GM21423 (cell line): ENCODE results near the gene EME2.

Experiments
- ATAC-seq: cut with Tn5 transposase; IDR thresholded peaks from one replicate; pipeline ENCODE4 v1.9.1; 2021; ENCODE audit warnings: mild to moderate bottlenecking, moderate library complexity; ENCODE audit not compliant: unreplicated experiment

Gene EME2

DNA sequence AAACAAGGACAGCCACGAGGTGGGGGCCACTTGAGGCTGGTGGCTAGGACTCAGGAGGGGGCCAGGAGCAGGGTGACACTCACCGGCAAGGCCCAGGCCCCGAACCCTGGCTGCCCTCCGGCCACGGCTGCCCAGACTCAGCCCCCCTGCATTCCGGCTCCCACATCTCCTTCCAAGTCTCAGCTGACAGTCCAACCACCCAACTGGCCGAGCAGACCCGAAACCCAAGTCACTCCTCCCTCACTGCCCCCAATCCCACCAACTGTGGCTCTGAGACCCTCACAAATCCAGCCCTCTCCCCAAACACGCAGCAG lies 44.6 kb downstream of the EME2 start:
- no peak for ATAC-seq

DNA sequence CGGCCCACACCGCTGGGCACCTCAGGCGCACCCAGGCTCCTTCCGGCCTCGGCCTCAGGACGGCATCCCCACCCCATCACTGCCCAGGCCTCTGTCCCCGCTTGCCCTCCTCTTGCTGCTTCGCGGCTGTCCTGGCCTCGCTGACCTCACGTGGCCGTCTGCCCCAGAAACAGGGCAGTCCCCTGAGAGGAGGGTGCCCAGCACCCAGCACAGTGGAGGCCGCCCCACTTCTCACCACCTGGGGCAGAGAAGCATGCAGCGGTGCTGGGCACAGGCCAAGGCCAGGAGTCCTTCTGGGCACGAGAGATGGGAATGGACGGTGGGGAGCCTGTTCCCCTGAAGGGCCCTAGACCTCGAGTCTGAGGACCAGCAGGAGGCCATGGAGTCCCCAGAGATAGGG lies 45.1 kb downstream of the EME2 start:
- no peak for ATAC-seq

DNA sequence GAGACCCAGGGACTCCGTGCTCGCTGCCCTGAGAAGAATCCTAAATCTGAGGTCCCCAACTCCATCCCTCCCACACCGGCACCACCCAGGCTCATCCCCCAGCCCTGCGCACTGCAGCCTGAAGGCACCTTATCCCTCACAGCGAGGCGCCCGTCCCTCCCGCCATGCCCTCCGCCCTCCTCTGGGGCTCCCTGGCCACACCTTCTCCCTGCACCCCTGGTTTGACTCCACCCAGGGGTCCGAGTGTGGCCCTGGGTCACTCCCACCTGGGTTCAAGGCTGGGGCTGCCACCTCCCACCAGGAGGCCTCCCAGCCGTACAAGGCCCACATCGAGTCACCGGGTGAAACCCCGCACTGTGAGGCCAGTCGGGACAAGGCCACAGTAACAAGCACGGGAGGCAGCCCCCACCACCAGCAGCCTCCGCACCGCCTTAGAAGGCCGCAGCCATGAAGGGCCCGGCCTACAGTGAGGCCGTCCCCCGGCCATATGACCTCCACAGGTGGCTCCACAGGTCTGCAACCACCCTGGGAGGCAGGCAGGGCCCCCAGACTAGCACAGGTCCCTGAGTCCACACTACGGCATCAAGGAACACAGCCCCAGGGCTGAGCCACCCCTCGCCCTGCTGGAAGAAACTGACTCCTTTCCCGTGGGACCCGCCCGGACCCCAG lies 45.7 kb downstream of the EME2 start:
- ATAC-seq = no peak

GRCh38 chr16:1818873-1819525 lies 46.4 kb downstream of the EME2 start:
- ATAC-seq = no peak

GRCh38 chr16:1819611-1820010 lies 47.0 kb downstream of the EME2 start:
- no peak for ATAC-seq

GRCh38 chr16:1820096-1820945 lies 47.7 kb downstream of the EME2 start:
- ATAC-seq = no peak

DNA sequence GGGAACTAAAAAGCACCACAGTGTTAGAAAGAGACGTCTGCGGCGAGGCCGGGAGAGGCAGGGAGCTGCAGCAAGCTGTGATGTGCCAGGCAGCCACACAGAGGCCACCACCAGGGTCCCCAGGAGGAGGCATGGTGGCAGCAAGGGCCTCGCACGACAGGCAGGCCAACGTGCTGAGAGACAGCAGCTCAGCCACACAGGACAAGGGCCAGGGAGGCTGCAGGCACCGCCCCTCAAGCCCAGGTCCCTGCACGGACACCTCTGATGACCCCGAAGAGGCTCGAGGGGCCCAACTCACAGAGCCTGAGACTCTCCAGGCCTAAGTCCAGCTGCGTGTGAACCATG lies 48.3 kb downstream of the EME2 start:
- ATAC-seq = no peak

DNA sequence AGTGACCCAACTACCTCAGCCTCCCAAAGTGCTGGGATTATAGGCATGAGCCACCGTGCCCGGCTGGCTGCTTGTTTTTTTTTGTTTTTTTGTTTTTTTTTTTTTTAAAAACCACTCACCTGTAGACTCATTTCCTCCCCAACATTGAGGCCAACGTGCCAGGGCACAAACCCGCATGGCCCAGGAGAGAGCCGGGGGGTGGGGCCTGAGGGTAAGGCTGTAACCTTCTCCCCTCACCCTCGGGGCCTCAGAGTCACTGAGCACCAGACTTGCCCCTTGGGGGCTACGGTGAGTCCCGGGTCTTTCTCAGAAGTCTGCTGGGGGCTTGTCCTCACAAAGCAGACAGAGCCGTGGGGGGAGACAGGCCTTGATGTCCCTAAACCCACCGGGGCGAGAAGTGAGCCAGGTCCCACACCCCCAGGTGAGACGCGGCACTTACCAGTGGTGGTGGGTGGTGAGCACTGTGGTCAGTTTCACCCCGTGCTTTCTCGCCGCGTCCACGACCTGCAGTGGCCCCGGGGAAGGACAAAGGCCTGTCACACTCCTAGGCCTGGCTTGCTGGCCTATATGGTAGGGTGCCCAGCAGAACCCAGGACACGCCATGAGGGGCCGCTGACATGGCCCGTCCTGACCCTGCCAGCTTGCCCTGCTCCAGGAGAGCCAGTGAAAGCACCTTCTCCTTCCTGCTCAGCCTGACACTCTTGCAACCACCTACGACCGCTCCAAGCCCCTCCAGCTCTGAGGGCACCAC lies 49.4 kb downstream of the EME2 start:
- ATAC-seq = no peak

GRCh38 chr16:1822801-1823200 lies 50.2 kb downstream of the EME2 start:
- ATAC-seq = no peak

DNA sequence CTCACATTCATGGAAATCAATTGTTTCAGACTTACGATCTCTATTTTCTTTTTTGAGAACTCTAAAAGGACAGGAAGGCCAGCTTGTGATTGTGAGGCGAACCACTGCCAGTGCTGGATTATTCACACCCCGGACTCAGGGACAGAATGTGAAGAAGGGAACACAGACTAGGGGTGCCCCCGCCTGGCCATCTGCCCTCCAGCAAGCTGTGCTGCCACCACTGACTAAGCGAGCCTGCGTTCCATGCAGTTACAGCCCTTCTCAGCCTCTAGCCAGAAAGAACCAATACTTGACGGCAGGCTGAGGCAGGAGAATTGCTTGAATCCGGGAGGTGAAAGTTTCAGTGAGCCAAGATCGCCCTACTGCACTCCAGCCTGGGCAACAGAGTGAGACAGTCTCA lies 51.2 kb downstream of the EME2 start:
- ATAC-seq = no peak

DNA sequence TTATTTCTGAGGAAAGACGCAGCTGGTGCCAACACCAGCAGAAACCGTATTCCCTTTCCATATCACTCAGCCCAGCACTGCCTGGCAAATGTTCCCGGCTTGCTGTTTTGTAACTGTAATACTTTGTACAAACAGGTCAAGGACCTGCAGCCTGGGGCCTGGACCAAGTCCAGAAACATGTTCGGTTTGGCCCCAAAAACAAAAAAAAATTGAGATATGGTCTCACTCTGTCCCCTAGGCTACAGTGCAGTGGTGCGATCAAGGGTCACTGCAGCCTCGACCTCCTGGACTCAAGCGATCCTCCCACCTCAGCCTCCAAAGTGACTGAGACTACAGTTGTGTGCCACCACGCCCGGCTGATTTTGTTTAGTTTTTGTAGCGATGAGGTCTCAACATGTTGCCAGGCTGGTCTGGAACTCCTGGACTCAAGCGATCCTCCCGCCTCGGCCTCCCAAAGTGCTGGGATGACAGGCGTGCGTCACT lies 52.8 kb downstream of the EME2 start:
- no peak for ATAC-seq
